Stimulated activated CD8-positive, alpha-beta memory T cell treated with anti-CD3 and anti-CD28 coated beads, Interleukin-4, amount 100 ng/mL, for 4 hours (primary cell): ENCODE measurements around the gene ARHGEF33.

Source experiments
- DNase-seq, 2 donors: peaks; one replicate each; pipeline ENCODE4 v3.0.0-alpha.2; 2020; ENCODE audit warnings: low read depth in 2 of 2, low spot score in 1 of 2

Gene ARHGEF33

GRCh38 chr2:39013871-39014270 is 124.2 kb downstream of the ARHGEF33 start:
- DNase-seq, result no peak

- no peak for DNase-seq
Measured at GRCh38 chr2:39015424-39015823, 125.7 kb downstream of the ARHGEF33 start.

GRCh38 chr2:39017334-39017733 is 127.7 kb downstream of the ARHGEF33 start:
- DNase-seq, result no peak

- no peak for DNase-seq
Measured at GRCh38 chr2:39018638-39019037, 129.0 kb downstream of the ARHGEF33 start.

- DNase-seq, result no peak
Measured at GRCh38 chr2:39020383-39020782, 130.7 kb downstream of the ARHGEF33 start.

- no peak for DNase-seq
Measured at GRCh38 chr2:39022642-39023235, 133.1 kb downstream of the ARHGEF33 start.

GRCh38 chr2:39023649-39024048 is 134.0 kb downstream of the ARHGEF33 start:
- no peak for DNase-seq

GRCh38 chr2:39024833-39025232 is 135.2 kb downstream of the ARHGEF33 start:
- no peak for DNase-seq
